A673 (cell line): ENCODE results near the gene GALNT18. TPM values are rescaled to one million over a fixed set of nuclear protein-coding genes. Genes with fewer than 3 reads are reported as not detected.

Experiments used
- BruUV-seq: library from RNA; stranded (reverse); fragments of 400-500 nt; replicated peaks from 2 replicates; lab custom pipeline; 2021; lab: Mats Ljungman, UMichigan
- CTCF ChIA-PET: fragments of 300-600 bp; sonication (Branson Sonifier 250); formaldehyde crosslinking; loops from one replicate; lab custom pipeline; 2022; ENCODE audit warnings: antibody characterized with exemption; lab: Charles Lee
- POLR2A ChIA-PET: fragments of 300-600 bp; sonication (Branson Sonifier 250); formaldehyde crosslinking; loops from one replicate; lab custom pipeline; 2022; ENCODE audit warnings: antibody characterized with exemption; ENCODE audit not compliant: low non-redundant PET; lab: Charles Lee
- DNase-seq: peaks from one replicate; pipeline ENCODE4 v3.0.0-alpha.2; 2015; ENCODE audit warnings: low spot score
- H3K27ac ChIP-seq: fragments of 200-600 bp; sonication (generic); 2 replicates; pipeline ENCODE4 v1.5.1; 2016; ENCODE audit warnings: mixed run types, low read depth, mild to moderate bottlenecking, mixed read lengths, antibody characterized with exemption, low read length; ENCODE audit not compliant: poor library complexity, severe bottlenecking
- H3K27me3 ChIP-seq: fragments of 200-600 bp; sonication (generic); replicated peaks from 2 replicates; pipeline ENCODE4 v1.6.1; 2017; ENCODE audit warnings: mixed run types, low read depth, mild to moderate bottlenecking, mixed read lengths, antibody characterized with exemption, low read length; ENCODE audit not compliant: insufficient read depth, poor library complexity
- H3K36me3 ChIP-seq: fragments of 200-600 bp; sonication (generic); 2 replicates; pipeline ENCODE4 v1.6.1; 2016; ENCODE audit warnings: mixed run types, mild to moderate bottlenecking, mixed read lengths, antibody characterized with exemption, low read length; ENCODE audit not compliant: insufficient read depth, poor library complexity, severe bottlenecking
- H3K4me1 ChIP-seq: fragments of 200-600 bp; sonication (generic); 2 replicates; pipeline ENCODE4 v1.6.1; 2017; ENCODE audit warnings: mixed run types, mild to moderate bottlenecking, mixed read lengths, antibody characterized with exemption, low read length; ENCODE audit not compliant: insufficient read depth, poor library complexity, severe bottlenecking
- H3K4me3 ChIP-seq: fragments of 200-600 bp; sonication (generic); 2 replicates; pipeline ENCODE4 v1.5.1; 2016; ENCODE audit warnings: low read depth, mixed run types, mild to moderate bottlenecking, mixed read lengths, low read length; ENCODE audit not compliant: poor library complexity, severe bottlenecking
- H3K9me3 ChIP-seq: fragments of 200-600 bp; sonication (generic); 2 replicates; pipeline ENCODE4 v1.6.1; 2016; ENCODE audit warnings: mixed run types, low read depth, mild to moderate bottlenecking, mixed read lengths, antibody characterized with exemption, low read length; ENCODE audit not compliant: poor library complexity, severe bottlenecking
- EZH2 ChIP-seq: fragments of 200-600 bp; sonication (generic); IDR thresholded peaks from 2 replicates; pipeline ENCODE4 v1.6.1; 2017; ENCODE audit warnings: borderline replicate concordance, low read depth, mild to moderate bottlenecking, mixed read lengths, antibody characterized with exemption, low read length; ENCODE audit not compliant: poor library complexity, severe bottlenecking
- intact Hi-C: fragments of 100-400 bp; cut with micrococcal nuclease; formaldehyde crosslinking; loops from one replicate; pipeline ENCODE4 v1.10.0; 2022; ENCODE audit not compliant: unreplicated experiment
- total RNA-seq: library from RNA; stranded (reverse); gene quantifications from 2 replicates; pipeline ENCODE4 v1.2.3, GENCODE V29; 2021
- TF ChIP-seq, protein P1 (sequence below): fragments of 300-800, 200-600 bp; sonication (generic); conservative IDR thresholded peaks from 2 replicates; pipeline ENCODE4 v1.5.1; 2017; ENCODE audit warnings: low read depth, mild to moderate bottlenecking, antibody characterized with exemption, low read length, moderate library complexity, mixed read lengths

The GALNT18 gene
- total RNA-seq, 1 experiment from 2014 or later, result 0.37 TPM

DNA sequence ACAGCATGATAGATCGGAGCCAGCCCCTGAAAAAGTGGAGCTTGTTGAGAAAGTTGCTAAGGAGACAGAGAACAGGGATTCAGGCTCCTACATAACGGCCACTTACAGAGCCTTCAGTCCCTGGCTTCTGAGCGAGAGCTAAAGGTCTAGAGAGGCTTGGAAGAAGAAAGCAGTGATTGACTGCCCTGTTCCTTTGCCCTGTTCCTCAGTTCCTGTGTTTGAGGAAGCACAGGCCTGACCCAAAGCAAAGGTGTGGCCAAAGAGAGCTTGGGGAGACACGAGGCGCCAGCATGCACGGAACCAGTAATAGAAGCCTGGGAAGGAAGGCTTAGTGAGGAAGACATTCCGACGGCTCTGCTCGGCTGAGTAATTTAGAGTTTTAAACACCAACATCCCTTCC is 194.7 kb downstream of the GALNT18 start:
- Histone ChIP-seq H3K4me1 (no peaks in the 10 kb centered on the region), H3K27ac (no peak overlapping the region), H3K9me3 (no peaks in the 10 kb centered on the region), H3K36me3 (no peaks in the 10 kb centered on the region), H3K4me3 (no peak overlapping the region), H3K27me3 (no peaks in the 10 kb centered on the region)
- CTCF ChIA-PET, result no interaction called here
- intact Hi-C loops, result no loop called here
- BruUV-seq, result no TSS peak
- no peak for TF ChIP-seq EZH2
- TF ChIP-seq, protein P1, sequence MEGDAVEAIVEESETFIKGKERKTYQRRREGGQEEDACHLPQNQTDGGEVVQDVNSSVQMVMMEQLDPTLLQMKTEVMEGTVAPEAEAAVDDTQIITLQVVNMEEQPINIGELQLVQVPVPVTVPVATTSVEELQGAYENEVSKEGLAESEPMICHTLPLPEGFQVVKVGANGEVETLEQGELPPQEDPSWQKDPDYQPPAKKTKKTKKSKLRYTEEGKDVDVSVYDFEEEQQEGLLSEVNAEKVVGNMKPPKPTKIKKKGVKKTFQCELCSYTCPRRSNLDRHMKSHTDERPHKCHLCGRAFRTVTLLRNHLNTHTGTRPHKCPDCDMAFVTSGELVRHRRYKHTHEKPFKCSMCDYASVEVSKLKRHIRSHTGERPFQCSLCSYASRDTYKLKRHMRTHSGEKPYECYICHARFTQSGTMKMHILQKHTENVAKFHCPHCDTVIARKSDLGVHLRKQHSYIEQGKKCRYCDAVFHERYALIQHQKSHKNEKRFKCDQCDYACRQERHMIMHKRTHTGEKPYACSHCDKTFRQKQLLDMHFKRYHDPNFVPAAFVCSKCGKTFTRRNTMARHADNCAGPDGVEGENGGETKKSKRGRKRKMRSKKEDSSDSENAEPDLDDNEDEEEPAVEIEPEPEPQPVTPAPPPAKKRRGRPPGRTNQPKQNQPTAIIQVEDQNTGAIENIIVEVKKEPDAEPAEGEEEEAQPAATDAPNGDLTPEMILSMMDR, result no peak
- no peak for DNase-seq
- POLR2A ChIA-PET, result no interaction called here

DNA sequence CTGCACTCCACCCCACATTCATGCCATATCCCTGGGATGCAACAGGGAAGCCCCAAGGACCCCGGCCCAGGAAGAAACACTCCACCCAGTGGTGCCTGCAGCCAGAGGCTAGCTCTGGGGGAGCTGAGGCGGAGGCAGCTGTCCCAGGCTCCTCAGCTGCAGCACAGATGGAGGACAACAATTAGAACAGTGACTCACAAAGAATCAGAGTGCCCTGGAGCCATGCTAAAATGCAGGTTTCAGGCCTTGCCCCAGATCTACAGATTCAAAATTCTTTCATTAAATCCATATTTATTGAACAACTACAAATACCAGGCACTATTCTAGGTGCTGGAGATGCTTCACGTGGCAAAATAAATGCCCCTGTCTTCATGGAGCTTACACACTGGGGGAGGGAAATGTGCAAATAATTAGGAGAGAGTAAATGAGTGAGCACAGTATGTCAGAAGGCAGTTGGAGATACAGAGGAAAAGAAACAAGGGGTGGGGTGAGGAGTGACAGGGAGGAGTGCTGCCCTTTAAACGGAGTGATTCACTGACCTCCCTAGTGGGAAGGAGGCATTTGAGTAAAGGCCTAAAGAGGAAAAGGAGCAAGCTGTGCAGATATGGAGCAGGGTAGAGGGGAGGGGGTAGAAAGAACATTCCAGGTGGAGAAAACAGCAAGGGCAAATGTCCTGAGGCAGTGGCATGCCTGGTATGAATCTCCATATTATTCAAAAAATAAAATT is 195.4 kb downstream of the GALNT18 start:
- CTCF ChIA-PET, result no interaction called here
- TF ChIP-seq, protein P1, result no peak
- no peak for TF ChIP-seq EZH2
- H3K4me3 ChIP-seq, result no peak overlapping the region
- H3K27me3 ChIP-seq, result no peaks in the 10 kb centered on the region
- POLR2A ChIA-PET, result no interaction called here
- no peaks in the 10 kb centered on the region for H3K4me1 ChIP-seq
- BruUV-seq, result no TSS peak
- H3K36me3 ChIP-seq, result no peaks in the 10 kb centered on the region
- DNase-seq, result no peak
- intact Hi-C loops, result no loop called here
- no peaks in the 10 kb centered on the region for H3K9me3 ChIP-seq
- H3K27ac ChIP-seq, result no peak overlapping the region

DNA sequence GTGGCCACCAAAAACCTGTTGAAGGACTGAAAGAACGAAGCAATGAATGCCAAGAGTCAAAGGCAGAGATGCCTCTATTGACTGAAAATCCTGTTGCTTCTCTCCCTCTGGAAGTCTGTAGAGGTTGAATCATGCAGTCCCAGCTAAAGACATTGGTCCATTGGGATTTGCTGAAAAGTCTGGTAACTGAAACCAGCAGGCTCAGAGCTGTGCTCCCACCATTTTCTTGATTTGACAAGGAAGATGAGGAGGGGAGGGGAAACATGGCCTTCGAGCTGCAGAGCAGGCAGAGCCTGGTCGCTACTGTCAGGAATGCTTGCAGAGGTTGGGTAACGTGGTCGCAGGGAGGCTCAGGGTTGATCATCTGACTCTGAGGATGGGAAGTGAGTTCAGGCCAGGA is 196.0 kb downstream of the GALNT18 start:
- Histone ChIP-seq H3K27ac (no peak overlapping the region), H3K27me3 (no peaks in the 10 kb centered on the region), H3K9me3 (no peaks in the 10 kb centered on the region), H3K4me1 (no peaks in the 10 kb centered on the region), H3K36me3 (no peaks in the 10 kb centered on the region), H3K4me3 (no peak overlapping the region)
- TF ChIP-seq EZH2, result no peak
- TF ChIP-seq, protein P1, result no peak
- ChIA-PET POLR2A (no interaction called here), CTCF (no interaction called here)
- no TSS peak for BruUV-seq
- DNase-seq, result no peak
- intact Hi-C loops, result no loop called here
